MM.1S (cell line): ENCODE data around the gene AMPH.
A peak's percentile ranks its signal among the peaks of the same experiment; 100 is the strongest.

ENCODE experiments used
- DNase-seq: peaks from one replicate; pipeline ENCODE4 v3.0.0-alpha.2; 2015
- H2AFZ ChIP-seq: fragments of 300-600 bp; sonication (generic); 2 replicates; pipeline ENCODE4 v1.6.0; 2016; ENCODE audit warnings: antibody characterized with exemption, low read length
- H3F3A ChIP-seq: fragments of 300-600 bp; sonication (generic); 2 replicates; pipeline ENCODE4 v1.6.1; 2016; ENCODE audit warnings: mild to moderate bottlenecking, antibody characterized with exemption, low read length, moderate library complexity, mixed read lengths; ENCODE audit not compliant: insufficient read depth
- H3K27ac ChIP-seq: fragments of 300-600 bp; sonication (generic); 2 replicates; pipeline ENCODE4 v1.5.1; 2016; ENCODE audit warnings: mild to moderate bottlenecking, low read length
- H3K27me3 ChIP-seq: fragments of 300-600 bp; sonication (generic); replicated peaks from 2 replicates; pipeline ENCODE4 v1.6.0; 2016; ENCODE audit warnings: low read length; ENCODE audit not compliant: insufficient read depth
- H3K36me3 ChIP-seq: fragments of 300-600 bp; sonication (generic); replicated peaks from 2 replicates; pipeline ENCODE4 v1.6.1; 2016; ENCODE audit warnings: mild to moderate bottlenecking, low read length, mixed read lengths; ENCODE audit not compliant: insufficient read depth
- H3K4me1 ChIP-seq: fragments of 300-600 bp; sonication (generic); 2 replicates; pipeline ENCODE4 v1.6.1; 2016; ENCODE audit warnings: low read length, mixed read lengths
- H3K4me2 ChIP-seq: fragments of 300-600 bp; sonication (generic); 2 replicates; pipeline ENCODE4 v1.6.0; 2016; ENCODE audit warnings: low read depth, low read length
- H3K4me3 ChIP-seq: fragments of 300-600 bp; sonication (generic); 2 replicates; pipeline ENCODE4 v1.5.1; 2016; ENCODE audit warnings: low read length, mixed read lengths
- H3K79me2 ChIP-seq: fragments of 300-600 bp; sonication (generic); 2 replicates; pipeline ENCODE4 v1.6.1; 2016; ENCODE audit warnings: mixed run types, low read length, mixed read lengths
- H3K9ac ChIP-seq: fragments of 300-600 bp; sonication (generic); 2 replicates; pipeline ENCODE4 v1.6.1; 2016; ENCODE audit warnings: low read length, mixed read lengths
- H3K9me2 ChIP-seq: fragments of 300-600 bp; sonication (generic); replicated peaks from 2 replicates; pipeline ENCODE4 v1.6.1; 2016; ENCODE audit warnings: mild to moderate bottlenecking, low read length, mixed read lengths; ENCODE audit not compliant: insufficient read depth
- H3K9me3 ChIP-seq: fragments of 300-600 bp; sonication (generic); replicated peaks from 2 replicates; pipeline ENCODE4 v1.6.1; 2016; ENCODE audit warnings: mild to moderate bottlenecking, low read length, mixed read lengths; ENCODE audit not compliant: insufficient read depth
- H4K20me1 ChIP-seq: fragments of 300-600 bp; sonication (generic); 2 replicates; pipeline ENCODE4 v1.6.1; 2016; ENCODE audit warnings: mild to moderate bottlenecking, low read length, moderate library complexity, mixed read lengths; ENCODE audit not compliant: insufficient read depth
- EZH2 ChIP-seq: fragments of 300-600 bp; sonication (generic); optimal IDR thresholded peaks from 2 replicates; pipeline ENCODE3; 2017; ENCODE audit warnings: low read depth, mild to moderate bottlenecking, antibody characterized with exemption, low read length, mixed read lengths
- EZH2phosphoT487 ChIP-seq: fragments of 300-600 bp; sonication (generic); IDR thresholded peaks from 2 replicates; pipeline ENCODE4 v1.6.1; 2018; ENCODE audit warnings: antibody characterized with exemption, low read length
- TF ChIP-seq, protein P1 (sequence below): fragments of 300-600 bp; sonication (generic); IDR thresholded peaks from 2 replicates; pipeline ENCODE4 v1.5.1; 2016; ENCODE audit warnings: antibody characterized with exemption, low read length, mixed read lengths

AMPH gene

GRCh38 chr7:38664972-38665371 is 33.8 kb upstream of the AMPH start:
- Histone ChIP-seq H3F3A (no peaks in the 10 kb centered on the region), H3K9me3 (no peaks in the 10 kb centered on the region), H3K79me2 (no peaks in the 10 kb centered on the region), H3K9ac (no peak overlapping the region), H3K27me3 (no peaks in the 10 kb centered on the region), H3K36me3 (no peaks in the 10 kb centered on the region), H3K4me2 (no peak overlapping the region), H3K4me3 (no peak overlapping the region), H3K27ac (no peak overlapping the region), H3K4me1 (no peaks in the 10 kb centered on the region), H3K9me2 (no peaks in the 10 kb centered on the region), H2AFZ (no peak overlapping the region), H4K20me1 (no peaks in the 10 kb centered on the region)
- DNase-seq: no peak
- TF ChIP-seq EZH2: no peak
- TF ChIP-seq EZH2phosphoT487: no peak
- TF ChIP-seq, protein P1, sequence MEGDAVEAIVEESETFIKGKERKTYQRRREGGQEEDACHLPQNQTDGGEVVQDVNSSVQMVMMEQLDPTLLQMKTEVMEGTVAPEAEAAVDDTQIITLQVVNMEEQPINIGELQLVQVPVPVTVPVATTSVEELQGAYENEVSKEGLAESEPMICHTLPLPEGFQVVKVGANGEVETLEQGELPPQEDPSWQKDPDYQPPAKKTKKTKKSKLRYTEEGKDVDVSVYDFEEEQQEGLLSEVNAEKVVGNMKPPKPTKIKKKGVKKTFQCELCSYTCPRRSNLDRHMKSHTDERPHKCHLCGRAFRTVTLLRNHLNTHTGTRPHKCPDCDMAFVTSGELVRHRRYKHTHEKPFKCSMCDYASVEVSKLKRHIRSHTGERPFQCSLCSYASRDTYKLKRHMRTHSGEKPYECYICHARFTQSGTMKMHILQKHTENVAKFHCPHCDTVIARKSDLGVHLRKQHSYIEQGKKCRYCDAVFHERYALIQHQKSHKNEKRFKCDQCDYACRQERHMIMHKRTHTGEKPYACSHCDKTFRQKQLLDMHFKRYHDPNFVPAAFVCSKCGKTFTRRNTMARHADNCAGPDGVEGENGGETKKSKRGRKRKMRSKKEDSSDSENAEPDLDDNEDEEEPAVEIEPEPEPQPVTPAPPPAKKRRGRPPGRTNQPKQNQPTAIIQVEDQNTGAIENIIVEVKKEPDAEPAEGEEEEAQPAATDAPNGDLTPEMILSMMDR: no peak

DNA sequence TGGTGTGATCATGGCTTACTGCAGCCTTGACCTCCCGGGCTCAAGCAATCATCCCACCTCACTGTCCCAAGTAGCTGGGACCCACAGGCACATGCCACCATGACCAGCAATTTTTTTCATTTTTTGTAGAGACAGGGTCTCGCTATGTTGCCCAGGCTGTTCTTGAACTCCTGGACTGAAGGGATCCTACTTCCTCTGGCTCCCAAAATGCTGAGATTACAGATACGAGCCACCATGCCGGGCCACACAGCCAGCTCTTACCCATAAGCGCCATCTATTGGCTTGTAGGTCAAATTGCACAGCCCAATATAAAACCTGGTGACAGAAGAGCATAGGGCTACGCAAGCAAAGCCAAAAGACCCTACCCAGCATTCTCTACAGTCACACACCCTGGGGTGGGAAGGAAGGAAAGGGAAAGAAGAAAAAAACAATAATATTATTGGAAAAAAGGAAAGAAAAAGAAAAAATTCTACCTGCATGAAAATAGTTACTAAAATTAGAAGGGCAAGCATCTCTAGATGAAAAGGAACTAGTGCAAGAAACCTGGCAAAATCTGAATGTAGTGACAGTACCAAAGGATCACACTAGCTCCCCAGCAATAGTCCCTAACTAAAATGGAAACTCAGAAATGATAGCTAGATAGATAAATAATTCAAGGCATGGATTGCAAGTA is 29.4 kb upstream of the AMPH start:
- Histone ChIP-seq H2AFZ (peak overlapping the region; percentile 61; the same call in 1 of the 2 replicates), H3K27me3 (no peaks in the 10 kb centered on the region), H3K9me2 (no peaks in the 10 kb centered on the region), H3K9ac (no peak overlapping the region), H3K4me2 (no peak overlapping the region), H3K36me3 (no peaks in the 10 kb centered on the region), H3K9me3 (no peaks in the 10 kb centered on the region), H4K20me1 (no peaks in the 10 kb centered on the region), H3K79me2 (no peaks in the 10 kb centered on the region), H3K4me3 (no peak overlapping the region), H3K4me1 (no peaks in the 10 kb centered on the region), H3F3A (no peaks in the 10 kb centered on the region), H3K27ac (no peak overlapping the region)
- TF ChIP-seq EZH2 (no peak), EZH2phosphoT487 (no peak)
- TF ChIP-seq, protein P1: peak; percentile 86
- peak; percentile 54 for DNase-seq

DNA sequence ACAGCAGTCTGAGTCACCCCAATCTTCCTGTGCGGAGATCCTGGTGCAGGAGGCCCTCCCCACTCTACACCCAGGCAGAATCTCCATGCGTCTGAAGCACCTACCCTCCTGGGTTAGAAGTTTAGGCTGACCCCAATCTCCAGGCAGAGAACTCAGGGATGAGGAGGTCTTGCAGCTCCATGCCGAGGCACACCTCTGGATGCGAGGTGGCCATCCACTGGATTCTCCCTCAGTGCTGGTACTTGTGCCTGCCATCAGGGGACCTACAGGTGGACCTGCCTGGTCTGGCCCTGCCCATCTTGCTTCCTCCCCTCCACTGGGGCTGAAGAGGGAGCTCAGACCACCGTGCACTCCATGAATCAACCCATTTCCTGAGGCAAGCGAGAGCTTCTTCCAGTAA is 28.8 kb upstream of the AMPH start:
- H3F3A ChIP-seq: no peaks in the 10 kb centered on the region
- no peaks in the 10 kb centered on the region for H3K9me2 ChIP-seq
- H2AFZ ChIP-seq: peak overlapping the region; percentile 61; the same call in 1 of the 2 replicates
- no peaks in the 10 kb centered on the region for H3K4me1 ChIP-seq
- no peak for DNase-seq
- H3K36me3 ChIP-seq: no peaks in the 10 kb centered on the region
- no peak overlapping the region for H3K9ac ChIP-seq
- no peak overlapping the region for H3K4me2 ChIP-seq
- H3K4me3 ChIP-seq: no peak overlapping the region
- H3K9me3 ChIP-seq: no peaks in the 10 kb centered on the region
- H3K79me2 ChIP-seq: no peaks in the 10 kb centered on the region
- no peak overlapping the region for H3K27ac ChIP-seq
- no peaks in the 10 kb centered on the region for H4K20me1 ChIP-seq
- H3K27me3 ChIP-seq: no peaks in the 10 kb centered on the region
- TF ChIP-seq EZH2phosphoT487 (no peak), EZH2 (no peak)
- TF ChIP-seq, protein P1: no peak
